Neuronal stem cell (in vitro differentiated cells): ENCODE results near the gene CREM.

Source experiments
- DNase-seq: peaks from one replicate; pipeline ENCODE4 v3.0.0-alpha.2; 2013; ENCODE audit warnings: low spot score
- H2AFZ ChIP-seq: one replicate; pipeline ENCODE4 v1.6.1; 2013; ENCODE audit warnings: mild to moderate bottlenecking, low read length, inconsistent platforms
- H2AK5ac ChIP-seq: 2 replicates; pipeline ENCODE4 v1.6.1; 2013; ENCODE audit warnings: low read depth, mild to moderate bottlenecking, inconsistent platforms, low read length, moderate library complexity, mixed read lengths
- H2BK120ac ChIP-seq: 2 replicates; pipeline ENCODE4 v1.6.1; 2013; ENCODE audit warnings: low read depth, mild to moderate bottlenecking, inconsistent platforms, low read length, moderate library complexity, mixed read lengths
- H2BK12ac ChIP-seq: one replicate; pipeline ENCODE4 v1.6.1; 2013; ENCODE audit warnings: low read length, inconsistent platforms
- H2BK15ac ChIP-seq: 2 replicates; pipeline ENCODE4 v1.6.1; 2013; ENCODE audit warnings: mild to moderate bottlenecking, low read length, inconsistent platforms, mixed read lengths
- H2BK5ac ChIP-seq: one replicate; pipeline ENCODE4 v1.6.1; 2013; ENCODE audit warnings: inconsistent platforms, mild to moderate bottlenecking, low read length, moderate library complexity
- H3K14ac ChIP-seq: one replicate; pipeline ENCODE4 v1.6.1; 2013; ENCODE audit warnings: low read length, inconsistent platforms
- H3K18ac ChIP-seq: 2 replicates; pipeline ENCODE4 v1.6.1; 2013; ENCODE audit warnings: low read length, inconsistent platforms
- H3K23ac ChIP-seq: 2 replicates; pipeline ENCODE4 v1.6.1; 2013; ENCODE audit warnings: low read depth, mild to moderate bottlenecking, mixed read lengths, low read length, inconsistent platforms; ENCODE audit not compliant: poor library complexity
- H3K27ac ChIP-seq: replicated peaks from 3 replicates; pipeline ENCODE4 v1.5.1; 2013; ENCODE audit warnings: low read length, inconsistent platforms
- H3K27me3 ChIP-seq, 3 experiments: 2 replicates each; pipeline ENCODE4 v1.6.1; 2013; ENCODE audit warnings: low read length in 3 of 3, mild to moderate bottlenecking in 2 of 3, inconsistent platforms in 1 of 3, low read depth in 1 of 3, mixed read lengths in 1 of 3, moderate library complexity in 1 of 3; ENCODE audit not compliant: control insufficient read depth in 3 of 3, insufficient read depth in 3 of 3
- H3K36me3 ChIP-seq, 2 donors: replicated peaks in 1 of 2; 2 replicates each; pipeline ENCODE4 v1.6.1; 2013; ENCODE audit warnings: low read length in 2 of 2; ENCODE audit not compliant: control insufficient read depth in 2 of 2, insufficient read depth in 2 of 2
- H3K4ac ChIP-seq: 2 replicates; pipeline ENCODE4 v1.6.1; 2013; ENCODE audit warnings: inconsistent platforms, mild to moderate bottlenecking, low read length, moderate library complexity
- H3K4me1 ChIP-seq, 2 donors: 1 replicate in 1 of 2; 2 replicates in 1 of 2; pipeline ENCODE4 v1.6.1; 2013; ENCODE audit warnings: low read length in 2 of 2, low read depth in 1 of 2; ENCODE audit not compliant: control insufficient read depth in 2 of 2, insufficient read depth in 1 of 2
- H3K4me2 ChIP-seq: one replicate; pipeline ENCODE4 v1.6.1; 2013; ENCODE audit warnings: mild to moderate bottlenecking, low read length, inconsistent platforms; ENCODE audit not compliant: insufficient read depth, poor library complexity, severe bottlenecking
- H3K4me3 ChIP-seq, 2 donors: 2 replicates each; pipeline ENCODE4 v1.5.1; 2013; ENCODE audit warnings: low read length in 2 of 2, mild to moderate bottlenecking in 2 of 2, inconsistent platforms in 1 of 2, moderate library complexity in 1 of 2
- H3K79me1 ChIP-seq: one replicate; pipeline ENCODE4 v1.6.1; 2013; ENCODE audit warnings: low read depth, mild to moderate bottlenecking, inconsistent platforms, low read length, moderate library complexity
- H3K9ac ChIP-seq: one replicate; pipeline ENCODE4 v1.6.1; 2013; ENCODE audit warnings: mild to moderate bottlenecking, low read depth, low read length, inconsistent platforms; ENCODE audit not compliant: poor library complexity
- H3K9me3 ChIP-seq, 2 donors: replicated peaks in 1 of 2; 2 replicates each; pipeline versions ENCODE3 to v1.6.1; 2013; ENCODE audit warnings: low read length in 2 of 2, mild to moderate bottlenecking in 2 of 2, inconsistent platforms in 1 of 2, low read depth in 1 of 2, mixed read lengths in 1 of 2, moderate library complexity in 1 of 2; ENCODE audit not compliant: control insufficient read depth in 2 of 2, insufficient read depth in 1 of 2
- H4K8ac ChIP-seq: one replicate; pipeline ENCODE4 v1.6.1; 2013; ENCODE audit warnings: low read depth, mild to moderate bottlenecking, inconsistent platforms, low read length, moderate library complexity
- H4K91ac ChIP-seq: one replicate; pipeline ENCODE4 v1.6.1; 2013; ENCODE audit warnings: low read length, low read depth, mild to moderate bottlenecking, inconsistent platforms; ENCODE audit not compliant: poor library complexity
- WGBS, 2 donors: extraction: QIAGEN DNeasy Blood & Tissue Kit; methylation state at CpG; one replicate each; pipeline ENCODE4 v1.1.7; 2013; ENCODE audit warnings: missing lambda C conversion rate in 2 of 2, mixed read lengths in 1 of 2; ENCODE audit not compliant: insufficient read length in 2 of 2, insufficient replicate concordance in 1 of 2; ENCODE audit errors: extremely low coverage in 2 of 2; 5-methylcytosine and 5-hydroxymethylcytosine counted together

The CREM gene

DNA sequence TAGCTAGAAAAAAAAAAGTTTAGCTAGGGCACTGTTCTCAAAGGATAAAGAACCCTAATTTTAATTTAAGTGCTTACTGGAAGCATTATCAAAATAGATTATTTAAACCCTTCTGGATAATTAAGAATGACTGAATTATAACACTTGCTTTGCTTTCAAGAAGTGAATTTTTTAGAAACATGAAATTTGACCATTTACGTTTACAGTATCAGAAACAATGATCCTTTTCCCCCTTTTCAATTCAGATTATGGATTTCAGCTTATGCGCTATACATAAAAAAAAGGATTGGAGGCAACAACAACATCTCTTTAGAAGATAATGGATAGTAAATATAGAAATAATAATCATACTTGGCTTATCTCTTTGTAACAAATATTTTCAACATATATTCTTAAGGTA lies 39.2 kb downstream of the CREM start:
- H3K27ac ChIP-seq, result no peak overlapping the region
- H3K4ac ChIP-seq, result no peak overlapping the region
- H3K36me3 ChIP-seq, result no peaks in the 10 kb centered on the region
- H3K9me3 ChIP-seq, result no peaks in the 10 kb centered on the region
- WGBS, 2 donors, result no CpG with 5 or more reads among the region's 2 CpGs
- no peak overlapping the region for H4K8ac ChIP-seq
- H3K9ac ChIP-seq, result no peak overlapping the region
- H3K27me3 ChIP-seq, result no peaks in the 10 kb centered on the region
- no peaks in the 10 kb centered on the region for H3K4me1 ChIP-seq
- no peaks in the 10 kb centered on the region for H3K79me1 ChIP-seq
- no peak overlapping the region for H2AFZ ChIP-seq
- H2AK5ac ChIP-seq, result no peak overlapping the region
- H3K14ac ChIP-seq, result no peak overlapping the region
- no peak overlapping the region for H4K91ac ChIP-seq
- H2BK12ac ChIP-seq, result no peak overlapping the region
- DNase-seq, result no peak
- no peak overlapping the region for H3K4me2 ChIP-seq
- no peak overlapping the region for H2BK120ac ChIP-seq
- no peak overlapping the region for H2BK5ac ChIP-seq
- no peak overlapping the region for H3K4me3 ChIP-seq
- no peak overlapping the region for H3K18ac ChIP-seq
- H2BK15ac ChIP-seq, result no peak overlapping the region
- no peak overlapping the region for H3K23ac ChIP-seq

- H4K91ac ChIP-seq, result no peak overlapping the region
- no CpG with 5 or more reads among the region's 6 CpGs for WGBS, 2 donors
- no peak overlapping the region for H4K8ac ChIP-seq
- no peak overlapping the region for H3K4ac ChIP-seq
- no peaks in the 10 kb centered on the region for H3K79me1 ChIP-seq
- no peak overlapping the region for H2BK12ac ChIP-seq
- no peak overlapping the region for H3K23ac ChIP-seq
- H3K27me3 ChIP-seq, result no peaks in the 10 kb centered on the region
- H2BK5ac ChIP-seq, result no peak overlapping the region
- DNase-seq, result no peak
- no peaks in the 10 kb centered on the region for H3K9me3 ChIP-seq
- H3K9ac ChIP-seq, result no peak overlapping the region
- no peak overlapping the region for H3K27ac ChIP-seq
- H3K36me3 ChIP-seq, result no peaks in the 10 kb centered on the region
- no peak overlapping the region for H3K4me3 ChIP-seq
- no peak overlapping the region for H3K14ac ChIP-seq
- no peak overlapping the region for H2AFZ ChIP-seq
- no peak overlapping the region for H2AK5ac ChIP-seq
- no peak overlapping the region for H3K18ac ChIP-seq
- no peak overlapping the region for H3K4me2 ChIP-seq
- no peak overlapping the region for H2BK15ac ChIP-seq
- no peaks in the 10 kb centered on the region for H3K4me1 ChIP-seq
- H2BK120ac ChIP-seq, result no peak overlapping the region
These were observed 40.0 kb downstream of the CREM start for GRCh38 chr10:35166607-35167006.

GRCh38 chr10:35167342-35167741 lies 40.7 kb downstream of the CREM start:
- Histone ChIP-seq H3K27ac (no peak overlapping the region), H3K9me3 (no peaks in the 10 kb centered on the region), H3K18ac (no peak overlapping the region), H3K14ac (no peak overlapping the region), H3K36me3 (no peaks in the 10 kb centered on the region), H2BK12ac (no peak overlapping the region), H2AK5ac (no peak overlapping the region), H3K79me1 (no peaks in the 10 kb centered on the region), H2BK15ac (no peak overlapping the region), H3K23ac (no peak overlapping the region), H2BK120ac (no peak overlapping the region), H3K27me3 (no peaks in the 10 kb centered on the region), H3K4me2 (no peak overlapping the region), H2AFZ (no peak overlapping the region), H3K9ac (no peak overlapping the region), H2BK5ac (no peak overlapping the region), H3K4ac (no peak overlapping the region), H4K8ac (no peak overlapping the region), H3K4me1 (no peaks in the 10 kb centered on the region), H3K4me3 (no peak overlapping the region), H4K91ac (no peak overlapping the region)
- DNase-seq, result no peak
- no CpG with 5 or more reads among the region's 2 CpGs for WGBS, 2 donors

GRCh38 chr10:35172146-35172545 lies 45.5 kb downstream of the CREM start:
- H3K79me1 ChIP-seq, result no peaks in the 10 kb centered on the region
- no peaks in the 10 kb centered on the region for H3K27me3 ChIP-seq
- no peak overlapping the region for H4K8ac ChIP-seq
- no peak overlapping the region for H3K23ac ChIP-seq
- H2AK5ac ChIP-seq, result no peak overlapping the region
- no peak overlapping the region for H4K91ac ChIP-seq
- no peak overlapping the region for H2BK15ac ChIP-seq
- H2BK5ac ChIP-seq, result no peak overlapping the region
- no peak overlapping the region for H3K18ac ChIP-seq
- WGBS, 2 donors, result no CpG with 5 or more reads among the region's 1 CpG
- no peak overlapping the region for H3K27ac ChIP-seq
- no peak overlapping the region for H3K4ac ChIP-seq
- H3K36me3 ChIP-seq, result no peaks in the 10 kb centered on the region
- H2BK120ac ChIP-seq, result no peak overlapping the region
- no peak overlapping the region for H3K14ac ChIP-seq
- no peak overlapping the region for H3K9ac ChIP-seq
- no peak overlapping the region for H3K4me3 ChIP-seq
- DNase-seq, result no peak
- no peak overlapping the region for H3K4me2 ChIP-seq
- H3K4me1 ChIP-seq, result no peaks in the 10 kb centered on the region
- no peaks in the 10 kb centered on the region for H3K9me3 ChIP-seq
- H2BK12ac ChIP-seq, result no peak overlapping the region
- H2AFZ ChIP-seq, result no peak overlapping the region
